Left ventricle myocardium inferior (tissue), 1 donor: ENCODE data around the gene PAH. TPM values are rescaled to one million over a fixed set of nuclear protein-coding genes. Genes with fewer than 3 reads are reported as not detected.

Source experiments
- DNase-seq: peaks from one replicate; pipeline ENCODE4 v3.0.0-alpha.2; 2020
- H3K27ac ChIP-seq: fragments of 200-600 bp; replicated peaks from 2 replicates; pipeline ENCODE4 v1.8.0; 2021
- H3K27me3 ChIP-seq: fragments of 200-600 bp; 2 replicates; pipeline ENCODE4 v1.8.0; 2021; ENCODE audit warnings: low read depth
- H3K36me3 ChIP-seq: fragments of 200-600 bp; 2 replicates; pipeline ENCODE4 v1.8.0; 2021
- H3K4me1 ChIP-seq: fragments of 200-600 bp; 2 replicates; pipeline ENCODE4 v1.8.0; 2021
- H3K4me3 ChIP-seq: fragments of 200-600 bp; 2 replicates; pipeline ENCODE4 v1.8.0; 2021; ENCODE audit warnings: mild to moderate bottlenecking, moderate library complexity
- H3K9me3 ChIP-seq: fragments of 200-600 bp; replicated peaks from 2 replicates; pipeline ENCODE4 v1.8.0; 2021
- intact Hi-C: fragments of 100-400 bp; cut with micrococcal nuclease; formaldehyde crosslinking; loops from one replicate; pipeline ENCODE4 v1.11.0; 2022
- total RNA-seq: library from RNA; stranded (reverse); fragmentation: NEBNext Ultra II Directional; extraction: Animal tissue kit (Norgen Biotek cat#: 25700); gene quantifications from one replicate; pipeline ENCODE4 v1.2.1, GENCODE V29; 2021
- TF ChIP-seq, protein P1 (sequence below): fragments of 200-600 bp; IDR thresholded peaks from 2 replicates; pipeline ENCODE4 v1.8.0; 2021; ENCODE audit warnings: antibody characterized with exemption, mild to moderate bottlenecking, borderline replicate concordance
- donor health status: DM: no; HTN: yes; CAD: no; lungs with severe emphysema.

Gene PAH
- total RNA-seq, 1 donor from 2014 or later: not detected

DNA sequence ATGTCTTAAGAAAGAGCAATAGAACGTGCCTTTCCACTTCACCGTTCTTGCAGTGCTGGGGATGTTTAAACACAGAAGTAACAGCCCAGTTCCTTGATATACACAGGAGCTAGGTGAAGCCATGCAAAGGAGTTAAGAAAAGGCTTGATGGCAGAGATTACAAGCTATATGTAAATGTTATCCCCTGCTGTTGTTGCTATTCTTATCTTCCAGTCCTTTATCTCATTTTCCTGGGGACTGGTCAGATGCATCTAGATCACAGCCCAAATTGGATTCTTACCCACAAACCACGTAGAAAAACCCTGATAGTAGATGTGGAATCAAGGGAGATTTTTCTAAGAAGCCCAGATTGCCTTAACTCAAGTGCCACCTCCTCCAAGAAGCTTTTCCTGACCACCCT lies 45.9 kb upstream of the PAH start:
- H3K36me3 ChIP-seq: no peaks in the 10 kb centered on the region
- intact Hi-C loops: no loop called here
- peaks cover 14% of the 10 kb centered on the region for H3K9me3 ChIP-seq
- no peak for DNase-seq
- H3K4me1 ChIP-seq: peaks cover 14% of the 10 kb centered on the region
- H3K4me3 ChIP-seq: no peak overlapping the region
- H3K27me3 ChIP-seq: peaks cover 99% of the 10 kb centered on the region
- TF ChIP-seq, protein P1, sequence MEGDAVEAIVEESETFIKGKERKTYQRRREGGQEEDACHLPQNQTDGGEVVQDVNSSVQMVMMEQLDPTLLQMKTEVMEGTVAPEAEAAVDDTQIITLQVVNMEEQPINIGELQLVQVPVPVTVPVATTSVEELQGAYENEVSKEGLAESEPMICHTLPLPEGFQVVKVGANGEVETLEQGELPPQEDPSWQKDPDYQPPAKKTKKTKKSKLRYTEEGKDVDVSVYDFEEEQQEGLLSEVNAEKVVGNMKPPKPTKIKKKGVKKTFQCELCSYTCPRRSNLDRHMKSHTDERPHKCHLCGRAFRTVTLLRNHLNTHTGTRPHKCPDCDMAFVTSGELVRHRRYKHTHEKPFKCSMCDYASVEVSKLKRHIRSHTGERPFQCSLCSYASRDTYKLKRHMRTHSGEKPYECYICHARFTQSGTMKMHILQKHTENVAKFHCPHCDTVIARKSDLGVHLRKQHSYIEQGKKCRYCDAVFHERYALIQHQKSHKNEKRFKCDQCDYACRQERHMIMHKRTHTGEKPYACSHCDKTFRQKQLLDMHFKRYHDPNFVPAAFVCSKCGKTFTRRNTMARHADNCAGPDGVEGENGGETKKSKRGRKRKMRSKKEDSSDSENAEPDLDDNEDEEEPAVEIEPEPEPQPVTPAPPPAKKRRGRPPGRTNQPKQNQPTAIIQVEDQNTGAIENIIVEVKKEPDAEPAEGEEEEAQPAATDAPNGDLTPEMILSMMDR: no peak
- no peak overlapping the region for H3K27ac ChIP-seq

DNA sequence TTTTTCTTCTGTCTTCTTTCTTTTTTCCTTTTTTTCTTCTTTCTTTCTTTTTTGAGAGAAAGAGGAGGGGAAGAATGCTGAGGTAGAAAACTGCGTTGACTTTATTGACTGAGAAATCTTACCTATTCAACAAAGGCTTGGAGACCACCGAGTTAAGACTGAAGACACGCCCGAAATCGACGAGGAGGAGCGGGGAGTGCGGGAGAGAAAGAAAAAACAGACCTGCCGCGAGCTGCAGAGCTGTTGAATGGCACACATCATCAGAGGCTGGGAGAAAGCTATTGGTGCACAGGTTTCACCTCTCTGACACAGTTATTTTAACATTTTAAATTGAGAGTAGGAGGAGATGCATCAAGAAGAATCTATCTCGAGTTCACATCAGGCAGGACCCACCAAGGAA lies 45.5 kb upstream of the PAH start:
- Histone ChIP-seq H3K9me3 (peaks cover 14% of the 10 kb centered on the region), H3K4me1 (peaks cover 19% of the 10 kb centered on the region), H3K4me3 (no peak overlapping the region), H3K36me3 (no peaks in the 10 kb centered on the region), H3K27me3 (peaks cover 99% of the 10 kb centered on the region), H3K27ac (no peak overlapping the region)
- TF ChIP-seq, protein P1: no peak
- DNase-seq: no peak
- intact Hi-C loops: no loop called here

DNA sequence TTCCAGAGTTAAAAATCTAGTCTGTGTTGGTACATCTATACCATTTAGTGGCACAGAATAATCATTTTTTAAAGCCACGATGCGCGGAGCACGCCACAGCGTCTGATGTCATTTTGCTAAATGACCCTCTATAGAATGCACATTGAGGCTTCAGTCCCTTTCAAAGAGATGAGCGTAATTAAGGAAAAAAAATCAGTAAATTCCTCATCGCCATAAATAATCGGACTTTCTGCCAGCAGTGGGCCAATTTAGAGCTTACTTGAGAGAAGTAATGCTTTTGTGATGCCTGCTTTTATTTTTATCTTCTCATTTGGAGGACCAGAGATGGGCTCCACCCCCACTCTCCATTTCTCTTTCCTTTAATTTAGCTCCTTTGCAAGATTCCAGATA lies 44.4 kb upstream of the PAH start:
- Histone ChIP-seq H3K9me3 (peaks cover 14% of the 10 kb centered on the region), H3K4me1 (peaks cover 29% of the 10 kb centered on the region), H3K27ac (no peak overlapping the region), H3K4me3 (no peak overlapping the region), H3K36me3 (no peaks in the 10 kb centered on the region), H3K27me3 (peaks cover 99% of the 10 kb centered on the region)
- intact Hi-C loops: no loop called here
- TF ChIP-seq, protein P1: no peak
- no peak for DNase-seq

DNA sequence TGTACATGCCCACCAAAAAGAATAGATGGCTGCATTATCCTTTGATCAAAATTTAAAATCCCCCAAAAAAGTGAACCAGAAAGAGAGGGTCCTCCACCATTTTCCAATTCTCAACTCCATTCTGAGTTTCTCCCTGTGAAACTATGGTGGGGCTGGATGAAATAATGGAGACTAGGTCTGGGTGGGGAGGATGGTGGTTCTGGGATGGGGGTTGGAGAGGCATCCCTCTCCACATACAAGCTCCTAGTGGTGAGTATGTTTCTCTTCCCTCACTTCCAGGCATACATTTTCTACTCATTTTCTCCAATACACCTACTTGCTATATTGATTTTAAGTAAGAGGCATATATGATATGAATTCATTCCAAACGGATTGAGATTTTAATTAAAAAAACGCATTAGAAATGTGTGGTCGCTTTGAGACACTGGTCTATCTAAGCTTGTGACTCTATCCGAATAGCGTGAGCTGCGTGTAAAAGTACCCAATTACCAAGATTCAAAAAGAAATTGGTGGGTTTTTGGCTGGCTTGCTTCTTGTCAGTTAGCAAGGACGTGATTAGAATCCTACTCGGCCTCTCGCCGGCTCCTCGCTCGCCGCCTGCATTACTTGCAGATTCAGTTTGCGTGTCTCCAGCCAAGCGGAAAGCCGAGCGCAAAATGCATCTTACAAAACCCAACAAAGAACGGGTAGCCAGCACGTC lies 43.9 kb upstream of the PAH start:
- Histone ChIP-seq H3K27ac (no peak overlapping the region), H3K4me3 (no peak overlapping the region), H3K36me3 (no peaks in the 10 kb centered on the region), H3K27me3 (peaks cover 99% of the 10 kb centered on the region), H3K9me3 (peaks cover 14% of the 10 kb centered on the region), H3K4me1 (peaks cover 33% of the 10 kb centered on the region)
- DNase-seq: no peak
- intact Hi-C loops: no loop called here
- TF ChIP-seq, protein P1: no peak

DNA sequence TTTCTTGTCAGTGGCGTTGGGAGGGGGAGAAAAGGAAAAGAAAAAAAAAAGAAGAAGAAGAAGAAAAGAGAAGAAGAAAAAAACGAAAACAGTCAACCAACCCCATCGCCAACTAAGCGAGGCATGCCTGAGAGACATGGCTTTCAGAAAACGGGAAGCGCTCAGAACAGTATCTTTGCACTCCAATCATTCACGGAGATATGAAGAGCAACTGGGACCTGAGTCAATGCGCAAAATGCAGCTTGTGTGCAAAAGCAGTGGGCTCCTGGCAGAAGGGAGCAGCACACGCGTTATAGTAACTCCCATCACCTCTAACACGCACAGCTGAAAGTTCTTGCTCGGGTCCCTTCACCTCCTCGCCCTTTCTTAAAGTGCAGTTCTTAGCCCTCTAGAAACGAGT lies 42.3 kb upstream of the PAH start:
- H3K4me1 ChIP-seq: peaks cover 33% of the 10 kb centered on the region
- H3K36me3 ChIP-seq: no peaks in the 10 kb centered on the region
- H3K4me3 ChIP-seq: no peak overlapping the region
- H3K27me3 ChIP-seq: peaks cover 99% of the 10 kb centered on the region
- DNase-seq: no peak
- no peak overlapping the region for H3K27ac ChIP-seq
- intact Hi-C loops: no loop called here
- peaks cover 13% of the 10 kb centered on the region for H3K9me3 ChIP-seq
- TF ChIP-seq, protein P1: no peak
